Activated T-helper 1 cell treated with anti-CD3 and anti-CD28 coated beads, Interleukin-2, amount 50 U/mL, for 16 hours (primary cell): Measurements from ENCODE around the gene MGAT5.

ENCODE experiments used
- DNase-seq, 2 donors: peaks; one replicate each; pipeline ENCODE4 v3.0.0-alpha.2; 2020; ENCODE audit warnings: low read depth in 1 of 2, low spot score in 1 of 2

Gene MGAT5

GRCh38 chr2:134443814-134444480, 190.1 kb downstream of the MGAT5 start:
- DNase-seq: no peak

GRCh38 chr2:134445116-134445515, 191.2 kb downstream of the MGAT5 start:
- no peak for DNase-seq

GRCh38 chr2:134445985-134446382, 192.1 kb downstream of the MGAT5 start:
- DNase-seq: no peak

- no peak for DNase-seq
Observed at GRCh38 chr2:134446383-134447017, 192.6 kb downstream of the MGAT5 start.

- DNase-seq: no peak
Observed at GRCh38 chr2:134447669-134448068, 193.8 kb downstream of the MGAT5 start.

GRCh38 chr2:134448650-134449049, 194.8 kb downstream of the MGAT5 start:
- no peak for DNase-seq

- no peak for DNase-seq
Observed at GRCh38 chr2:134449157-134449556, 195.3 kb downstream of the MGAT5 start.

- DNase-seq: no peak
Observed at GRCh38 chr2:134449751-134450513, 196.1 kb downstream of the MGAT5 start.

- DNase-seq: no peak
Observed at GRCh38 chr2:134451347-134451630, 197.4 kb downstream of the MGAT5 start.

GRCh38 chr2:134452042-134452733, 198.3 kb downstream of the MGAT5 start:
- DNase-seq: no peak

- no peak for DNase-seq
Observed at GRCh38 chr2:134453476-134453875, 199.6 kb downstream of the MGAT5 start.

GRCh38 chr2:134453973-134454372, 200.1 kb downstream of the MGAT5 start:
- DNase-seq: no peak

GRCh38 chr2:134454426-134454825, 200.6 kb downstream of the MGAT5 start:
- DNase-seq: no peak

GRCh38 chr2:134454931-134455330, 201.1 kb downstream of the MGAT5 start:
- no peak for DNase-seq

GRCh38 chr2:134455426-134455825, 201.6 kb downstream of the MGAT5 start:
- DNase-seq: no peak

- DNase-seq: no peak
Observed at GRCh38 chr2:134457353-134457752, 203.5 kb downstream of the MGAT5 start.

- no peak for DNase-seq
Observed at GRCh38 chr2:134457765-134458472, 204.0 kb downstream of the MGAT5 start.

GRCh38 chr2:134458473-134458853, 204.6 kb downstream of the MGAT5 start:
- DNase-seq: no peak

- no peak for DNase-seq
Observed at GRCh38 chr2:134458950-134459349, 205.1 kb downstream of the MGAT5 start.

GRCh38 chr2:134459706-134460406, 206.0 kb downstream of the MGAT5 start:
- no peak for DNase-seq

GRCh38 chr2:134460583-134460998, 206.7 kb downstream of the MGAT5 start:
- DNase-seq: no peak
